GM23338 (cell line): ENCODE data around the gene NIN. TPM values are rescaled to one million over a fixed set of nuclear protein-coding genes. Genes with fewer than 3 reads are reported as not detected.
A peak's percentile ranks its signal among the peaks of the same experiment; 100 is the strongest.

Experiments used
- ATAC-seq: fragments of 200-7000 bp; cut with Tn5 transposase; 3 replicates; pipeline ENCODE4 v1.9.1; 2020
- DNase-seq: peaks from one replicate; pipeline ENCODE4 v3.0.0-alpha.2; 2015; ENCODE audit warnings: low spot score
- H2AFZ ChIP-seq: fragments of 200-600 bp; sonication (generic); 2 replicates; pipeline ENCODE4 v1.8.0; 2016; ENCODE audit warnings: antibody characterized with exemption, mild to moderate bottlenecking, moderate library complexity
- H3F3A ChIP-seq: fragments of 200-600 bp; sonication (generic); replicated peaks from 2 replicates; pipeline ENCODE4 v1.8.0; 2017; ENCODE audit warnings: antibody characterized with exemption, mixed run types, low read depth
- H3K27ac ChIP-seq: fragments of 200-600 bp; sonication (generic); 2 replicates; pipeline ENCODE4 v1.6.1; 2016; ENCODE audit warnings: low read depth
- H3K27me3 ChIP-seq: fragments of 200-600 bp; sonication (generic); 2 replicates; pipeline ENCODE4 v1.8.0; 2016; ENCODE audit warnings: mild to moderate bottlenecking, mixed run types, moderate library complexity; ENCODE audit not compliant: insufficient read depth
- H3K36me3 ChIP-seq: fragments of 200-600 bp; sonication (generic); 2 replicates; pipeline ENCODE4 v1.8.0; 2016; ENCODE audit warnings: mild to moderate bottlenecking; ENCODE audit not compliant: insufficient read depth
- H3K4me1 ChIP-seq: fragments of 200-600 bp; sonication (generic); 2 replicates; pipeline ENCODE4 v1.8.0; 2016; ENCODE audit warnings: mild to moderate bottlenecking, moderate library complexity; ENCODE audit not compliant: insufficient read depth
- H3K4me2 ChIP-seq: fragments of 200-600 bp; sonication (generic); 2 replicates; pipeline ENCODE4 v1.7.1; 2017; ENCODE audit warnings: mixed run types
- H3K4me3 ChIP-seq: fragments of 200-600 bp; sonication (generic); 2 replicates; pipeline ENCODE4 v1.6.1; 2016; ENCODE audit warnings: mixed run types
- H3K79me2 ChIP-seq: fragments of 200-600 bp; sonication (generic); replicated peaks from 2 replicates; pipeline ENCODE4 v1.8.0; 2017; ENCODE audit warnings: mild to moderate bottlenecking; ENCODE audit not compliant: insufficient read depth
- H3K9me2 ChIP-seq: fragments of 200-600 bp; sonication (generic); 2 replicates; pipeline ENCODE4 v1.8.0; 2017; ENCODE audit not compliant: insufficient read depth
- H4K20me1 ChIP-seq: fragments of 200-600 bp; sonication (generic); replicated peaks from 2 replicates; pipeline ENCODE4 v1.8.0; 2017; ENCODE audit warnings: mild to moderate bottlenecking; ENCODE audit not compliant: insufficient read depth
- H3K27ac Mint-ChIP-seq: 2 replicates; pipeline ENCODE4 v1.8.0; 2020; ENCODE audit warnings: inconsistent platforms, mild to moderate bottlenecking, moderate library complexity, mixed read lengths
- H3K27me3 Mint-ChIP-seq: 3 replicates; pipeline ENCODE4 v1.8.0; 2022; ENCODE audit warnings: low read depth, mild to moderate bottlenecking, moderate library complexity, mixed read lengths, inconsistent platforms; ENCODE audit not compliant: insufficient read depth, poor library complexity
- H3K36me3 Mint-ChIP-seq: 3 replicates; pipeline ENCODE4 v1.8.0; 2021; ENCODE audit warnings: low read depth, mild to moderate bottlenecking, inconsistent platforms, moderate library complexity, mixed read lengths
- H3K4me1 Mint-ChIP-seq: 3 replicates; pipeline ENCODE4 v1.8.0; 2020; ENCODE audit warnings: mild to moderate bottlenecking, inconsistent platforms, mixed read lengths
- H3K4me3 Mint-ChIP-seq: 3 replicates; pipeline ENCODE4 v1.8.0; 2021; ENCODE audit warnings: moderate library complexity, mild to moderate bottlenecking, inconsistent platforms, mixed read lengths
- H3K9me3 Mint-ChIP-seq: 3 replicates; pipeline ENCODE4 v1.8.0; 2020; ENCODE audit warnings: moderate library complexity, mild to moderate bottlenecking, inconsistent platforms, mixed read lengths
- POLR2AphosphoS5 ChIP-seq: IDR thresholded peaks from 2 replicates; pipeline ENCODE4 v1.6.1; 2016; ENCODE audit warnings: antibody characterized with exemption, low read depth
- STAT1 ChIP-seq: IDR thresholded peaks from one replicate; pipeline ENCODE4 v1.6.1; 2016; ENCODE audit warnings: antibody characterized with exemption; ENCODE audit not compliant: unreplicated experiment
- polyA plus RNA-seq: library from polyadenylated mRNA; unstranded; fragments of >200 nt; fragmentation: Nextera tagmentation; extraction: Ambion mirVana; gene quantifications from 2 replicates; pipeline ENCODE4 v1.2.1, GENCODE V29; 2016
- total RNA-seq: library from RNA; depleted of rRNA; stranded (reverse); fragments of >200 nt; shearing (Covaris generic); gene quantifications from 2 replicates; pipeline ENCODE4 v1.2.3, GENCODE V29; 2014
- TF ChIP-seq, protein P1 (sequence below): fragments of 250-450 bp; sonication (Bioruptor Pico); IDR thresholded peaks from 2 replicates; pipeline ENCODE4 v1.5.0; 2020; ENCODE audit warnings: mild to moderate bottlenecking, moderate library complexity
- TF ChIP-seq, protein P2 (sequence below): IDR thresholded peaks from 2 replicates; pipeline ENCODE4 v1.6.1; 2016; ENCODE audit warnings: antibody characterized with exemption

The NIN gene
- total and polyA plus RNA-seq, 2 experiments from 2014 or later: 7.4 to 17.4 TPM

DNA sequence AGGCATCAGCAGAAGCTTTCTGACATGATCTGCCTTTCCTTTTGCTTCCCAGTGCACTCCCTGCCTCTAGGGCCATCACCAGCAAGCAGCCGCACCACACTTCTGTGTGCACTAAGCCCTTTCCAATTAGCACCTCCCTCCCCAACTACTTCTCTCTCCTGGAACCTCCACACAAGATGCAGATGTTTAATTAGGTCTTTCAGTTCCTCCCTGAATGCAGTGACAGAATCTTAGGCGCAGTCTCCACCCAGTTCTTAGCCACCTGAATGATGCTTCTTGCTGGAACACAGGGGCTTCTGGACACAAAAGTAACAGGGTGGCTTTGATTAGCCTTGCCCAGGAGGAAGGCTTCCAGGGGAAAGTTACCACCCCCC lies 32.9 kb downstream of the NIN start:
- no peaks in the 10 kb centered on the region for H4K20me1 ChIP-seq
- H3K79me2 ChIP-seq: no peaks in the 10 kb centered on the region
- H3K4me3 ChIP-seq: no peak overlapping the region
- Mint-ChIP-seq H3K27ac (no peak overlapping the region), H3K9me3 (no peaks in the 10 kb centered on the region), H3K36me3 (peaks cover 7% of the 10 kb centered on the region; the same call in 2 of the 3 replicates), H3K4me1 (peaks cover 19% of the 10 kb centered on the region; the same call in 2 of the 3 replicates), H3K27me3 (peaks cover 2% of the 10 kb centered on the region), H3K4me3 (no peak overlapping the region)
- no peaks in the 10 kb centered on the region for H3F3A ChIP-seq
- no peaks in the 10 kb centered on the region for H3K27me3 ChIP-seq
- ATAC-seq (no peak; the same call in 2 of the 3 replicates), DNase-seq (no peak)
- no peaks in the 10 kb centered on the region for H3K9me2 ChIP-seq
- H3K4me1 ChIP-seq: peaks cover 9% of the 10 kb centered on the region; the same call in 1 of the 2 replicates
- no peak overlapping the region for H2AFZ ChIP-seq
- H3K27ac ChIP-seq: no peak overlapping the region
- H3K36me3 ChIP-seq: no peaks in the 10 kb centered on the region
- TF ChIP-seq POLR2AphosphoS5 (no peak), STAT1 (no peak)
- TF ChIP-seq, protein P1, sequence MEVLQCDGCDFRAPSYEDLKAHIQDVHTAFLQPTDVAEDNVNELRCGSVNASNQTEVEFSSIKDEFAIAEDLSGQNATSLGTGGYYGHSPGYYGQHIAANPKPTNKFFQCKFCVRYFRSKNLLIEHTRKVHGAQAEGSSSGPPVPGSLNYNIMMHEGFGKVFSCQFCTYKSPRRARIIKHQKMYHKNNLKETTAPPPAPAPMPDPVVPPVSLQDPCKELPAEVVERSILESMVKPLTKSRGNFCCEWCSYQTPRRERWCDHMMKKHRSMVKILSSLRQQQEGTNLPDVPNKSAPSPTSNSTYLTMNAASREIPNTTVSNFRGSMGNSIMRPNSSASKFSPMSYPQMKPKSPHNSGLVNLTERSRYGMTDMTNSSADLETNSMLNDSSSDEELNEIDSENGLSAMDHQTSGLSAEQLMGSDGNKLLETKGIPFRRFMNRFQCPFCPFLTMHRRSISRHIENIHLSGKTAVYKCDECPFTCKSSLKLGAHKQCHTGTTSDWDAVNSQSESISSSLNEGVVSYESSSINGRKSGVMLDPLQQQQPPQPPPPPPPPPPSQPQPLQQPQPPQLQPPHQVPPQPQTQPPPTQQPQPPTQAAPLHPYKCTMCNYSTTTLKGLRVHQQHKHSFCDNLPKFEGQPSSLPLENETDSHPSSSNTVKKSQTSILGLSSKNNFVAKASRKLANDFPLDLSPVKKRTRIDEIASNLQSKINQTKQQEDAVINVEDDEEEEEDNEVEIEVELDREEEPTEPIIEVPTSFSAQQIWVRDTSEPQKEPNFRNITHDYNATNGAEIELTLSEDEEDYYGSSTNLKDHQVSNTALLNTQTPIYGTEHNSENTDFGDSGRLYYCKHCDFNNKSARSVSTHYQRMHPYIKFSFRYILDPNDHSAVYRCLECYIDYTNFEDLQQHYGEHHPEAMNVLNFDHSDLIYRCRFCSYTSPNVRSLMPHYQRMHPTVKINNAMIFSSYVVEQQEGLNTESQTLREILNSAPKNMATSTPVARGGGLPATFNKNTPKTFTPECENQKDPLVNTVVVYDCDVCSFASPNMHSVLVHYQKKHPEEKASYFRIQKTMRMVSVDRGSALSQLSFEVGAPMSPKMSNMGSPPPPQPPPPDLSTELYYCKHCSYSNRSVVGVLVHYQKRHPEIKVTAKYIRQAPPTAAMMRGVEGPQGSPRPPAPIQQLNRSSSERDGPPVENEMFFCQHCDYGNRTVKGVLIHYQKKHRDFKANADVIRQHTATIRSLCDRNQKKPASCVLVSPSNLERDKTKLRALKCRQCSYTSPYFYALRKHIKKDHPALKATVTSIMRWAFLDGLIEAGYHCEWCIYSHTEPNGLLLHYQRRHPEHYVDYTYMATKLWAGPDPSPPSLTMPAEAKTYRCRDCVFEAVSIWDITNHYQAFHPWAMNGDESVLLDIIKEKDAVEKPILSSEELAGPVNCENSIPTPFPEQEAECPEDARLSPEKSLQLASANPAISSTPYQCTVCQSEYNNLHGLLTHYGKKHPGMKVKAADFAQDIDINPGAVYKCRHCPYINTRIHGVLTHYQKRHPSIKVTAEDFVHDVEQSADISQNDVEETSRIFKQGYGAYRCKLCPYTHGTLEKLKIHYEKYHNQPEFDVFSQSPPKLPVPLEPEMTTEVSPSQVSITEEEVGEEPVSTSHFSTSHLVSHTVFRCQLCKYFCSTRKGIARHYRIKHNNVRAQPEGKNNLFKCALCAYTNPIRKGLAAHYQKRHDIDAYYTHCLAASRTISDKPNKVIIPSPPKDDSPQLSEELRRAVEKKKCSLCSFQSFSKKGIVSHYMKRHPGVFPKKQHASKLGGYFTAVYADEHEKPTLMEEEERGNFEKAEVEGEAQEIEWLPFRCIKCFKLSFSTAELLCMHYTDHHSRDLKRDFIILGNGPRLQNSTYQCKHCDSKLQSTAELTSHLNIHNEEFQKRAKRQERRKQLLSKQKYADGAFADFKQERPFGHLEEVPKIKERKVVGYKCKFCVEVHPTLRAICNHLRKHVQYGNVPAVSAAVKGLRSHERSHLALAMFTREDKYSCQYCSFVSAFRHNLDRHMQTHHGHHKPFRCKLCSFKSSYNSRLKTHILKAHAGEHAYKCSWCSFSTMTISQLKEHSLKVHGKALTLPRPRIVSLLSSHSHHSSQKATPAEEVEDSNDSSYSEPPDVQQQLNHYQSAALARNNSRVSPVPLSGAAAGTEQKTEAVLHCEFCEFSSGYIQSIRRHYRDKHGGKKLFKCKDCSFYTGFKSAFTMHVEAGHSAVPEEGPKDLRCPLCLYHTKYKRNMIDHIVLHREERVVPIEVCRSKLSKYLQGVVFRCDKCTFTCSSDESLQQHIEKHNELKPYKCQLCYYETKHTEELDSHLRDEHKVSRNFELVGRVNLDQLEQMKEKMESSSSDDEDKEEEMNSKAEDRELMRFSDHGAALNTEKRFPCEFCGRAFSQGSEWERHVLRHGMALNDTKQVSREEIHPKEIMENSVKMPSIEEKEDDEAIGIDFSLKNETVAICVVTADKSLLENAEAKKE: no peak
- no peak overlapping the region for H3K4me2 ChIP-seq

DNA sequence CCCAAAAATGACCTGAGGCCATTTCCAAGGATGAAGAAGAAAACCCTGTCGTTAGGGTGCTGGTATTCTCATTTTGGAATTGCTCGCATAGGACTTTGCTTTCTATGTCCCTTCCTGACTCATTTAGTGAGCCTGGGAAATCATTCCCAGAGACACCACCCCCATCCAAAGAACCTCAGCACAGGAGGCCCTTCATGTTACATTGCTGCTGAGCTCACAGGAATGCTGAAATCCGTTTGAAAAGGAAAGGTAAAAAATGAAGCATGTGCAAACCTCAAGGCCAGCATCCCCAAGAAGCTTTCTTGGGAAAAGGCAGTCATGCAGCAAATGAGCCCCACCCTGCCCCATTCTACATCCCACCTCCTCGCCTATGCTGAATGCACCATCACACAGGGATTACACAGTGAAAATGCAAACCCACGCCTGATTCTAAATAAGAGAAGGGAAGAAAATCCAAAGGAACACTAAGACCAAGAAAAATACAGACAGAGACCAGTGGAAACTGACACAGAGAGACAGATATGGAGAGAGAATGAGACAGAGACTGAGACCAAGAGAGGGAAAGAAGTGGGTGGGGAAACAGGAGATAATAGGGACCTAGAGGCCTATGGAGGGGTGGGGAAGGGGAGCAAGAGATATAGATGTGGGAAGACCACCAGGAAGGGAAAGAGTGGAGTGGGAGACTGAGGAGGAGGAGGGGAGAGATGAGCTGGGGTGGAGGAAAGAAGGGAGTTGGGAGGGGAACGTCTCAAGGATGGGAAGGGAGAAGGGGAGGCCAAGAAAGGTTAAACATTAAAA lies 33.5 kb downstream of the NIN start:
- H3K36me3 Mint-ChIP-seq: peaks cover 7% of the 10 kb centered on the region; the same call in 2 of the 3 replicates
- Histone ChIP-seq H3F3A (no peaks in the 10 kb centered on the region), H3K36me3 (no peaks in the 10 kb centered on the region), H3K4me1 (peaks cover 9% of the 10 kb centered on the region; the same call in 1 of the 2 replicates), H3K79me2 (no peaks in the 10 kb centered on the region), H3K4me2 (no peak overlapping the region), H2AFZ (no peak overlapping the region), H3K27ac (peak overlapping the region; percentile 6; the same call in 1 of the 2 replicates), H3K27me3 (no peaks in the 10 kb centered on the region), H3K4me3 (no peak overlapping the region), H3K9me2 (no peaks in the 10 kb centered on the region), H4K20me1 (no peaks in the 10 kb centered on the region)
- peaks cover 2% of the 10 kb centered on the region for H3K27me3 Mint-ChIP-seq
- no peak overlapping the region for H3K4me3 Mint-ChIP-seq
- ATAC-seq (no peak; the same call in 2 of the 3 replicates), DNase-seq (no peak)
- no peaks in the 10 kb centered on the region for H3K9me3 Mint-ChIP-seq
- H3K4me1 Mint-ChIP-seq: peaks cover 19% of the 10 kb centered on the region; the same call in 2 of the 3 replicates
- H3K27ac Mint-ChIP-seq: no peak overlapping the region; the same call in 1 of the 2 replicates
- TF ChIP-seq, protein P2, sequence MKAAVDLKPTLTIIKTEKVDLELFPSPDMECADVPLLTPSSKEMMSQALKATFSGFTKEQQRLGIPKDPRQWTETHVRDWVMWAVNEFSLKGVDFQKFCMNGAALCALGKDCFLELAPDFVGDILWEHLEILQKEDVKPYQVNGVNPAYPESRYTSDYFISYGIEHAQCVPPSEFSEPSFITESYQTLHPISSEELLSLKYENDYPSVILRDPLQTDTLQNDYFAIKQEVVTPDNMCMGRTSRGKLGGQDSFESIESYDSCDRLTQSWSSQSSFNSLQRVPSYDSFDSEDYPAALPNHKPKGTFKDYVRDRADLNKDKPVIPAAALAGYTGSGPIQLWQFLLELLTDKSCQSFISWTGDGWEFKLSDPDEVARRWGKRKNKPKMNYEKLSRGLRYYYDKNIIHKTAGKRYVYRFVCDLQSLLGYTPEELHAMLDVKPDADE: no peak
